Activated naive CD4-positive, alpha-beta T cell treated with anti-CD3 and anti-CD28 coated beads, Interleukin-2, amount 10 ng/mL, durations not matched to agents 7 days and 5 days (primary cell): ENCODE data around the gene AZU1.
A peak's percentile ranks its signal among the peaks of the same experiment; 100 is the strongest.

Source experiments
- CTCF ChIA-PET: fragments of 350-600 bp; sonication (Branson Sonifier 250); formaldehyde crosslinking; loops from one replicate; lab custom pipeline; 2021; ENCODE audit warnings: antibody characterized with exemption; lab: Charles Lee
- DNase-seq: peaks from one replicate; pipeline ENCODE4 v3.0.0-alpha.2; 2020
- H3K27ac Mint-ChIP-seq: one replicate; pipeline ENCODE4 v1.8.0; 2021; ENCODE audit warnings: mild to moderate bottlenecking, moderate library complexity, mixed read lengths
- H3K27me3 Mint-ChIP-seq: one replicate; pipeline ENCODE4 v1.8.0; 2021; ENCODE audit warnings: mild to moderate bottlenecking, mixed read lengths
- H3K36me3 Mint-ChIP-seq: one replicate; pipeline ENCODE4 v1.8.0; 2021; ENCODE audit warnings: mixed read lengths
- H3K4me1 Mint-ChIP-seq: one replicate; pipeline ENCODE4 v1.8.0; 2021; ENCODE audit warnings: mixed read lengths
- H3K4me3 Mint-ChIP-seq: one replicate; pipeline ENCODE4 v1.8.0; 2021; ENCODE audit warnings: mild to moderate bottlenecking, moderate library complexity, mixed read lengths
- H3K9me3 Mint-ChIP-seq: one replicate; pipeline ENCODE4 v1.8.0; 2021; ENCODE audit warnings: mixed read lengths

Gene AZU1

GRCh38 chr19:858868-859843 lies 31.5 kb downstream of the AZU1 start, which contains the start of gene CFD:
Gene CFD, plus strand, starts transcription at chr19:859664. Its CDS starts 26 bp downstream, at chr19:859690.
- DNase-seq, result no peak
- Mint-ChIP-seq H3K9me3 (no peaks in the 10 kb centered on the region), H3K27me3 (peaks cover 54% of the 10 kb centered on the region), H3K36me3 (no peaks in the 10 kb centered on the region), H3K4me1 (peaks cover 30% of the 10 kb centered on the region), H3K4me3 (peak within 1 kb of the TSS; percentile 47), H3K27ac (no peak within 1 kb of the TSS)
- CTCF ChIA-PET, result interaction anchor here (0.7 to 1.3 kb wide), 3 partner anchors 86 to 125 kb away, joined by 3 read pairs; partner anchors contain the start of gene WDR18

GRCh38 chr19:861141-861755 lies 33.6 kb downstream of the AZU1 start:
- H3K4me3 Mint-ChIP-seq, result no peak overlapping the region

GRCh38 chr19:861756-862580 lies 34.3 kb downstream of the AZU1 start:
- peaks cover 32% of the 10 kb centered on the region for H3K4me1 Mint-ChIP-seq
- H3K27ac Mint-ChIP-seq, result no peak overlapping the region
- CTCF ChIA-PET, result interaction anchor here (2.1 to 2.5 kb wide), 3 partner anchors 17 to 122 kb away, joined by 8 to 24 read pairs (median 14); partner anchors contain the start of genes KISS1R and WDR18
- DNase-seq, result peak; percentile 81
- peaks cover 46% of the 10 kb centered on the region for H3K27me3 Mint-ChIP-seq
- H3K4me3 Mint-ChIP-seq, result peak overlapping the region; percentile 57
- H3K36me3 Mint-ChIP-seq, result peaks cover 2% of the 10 kb centered on the region
- H3K9me3 Mint-ChIP-seq, result no peaks in the 10 kb centered on the region

More at GRCh38 chr19:861141-861755, 33.6 kb downstream of the AZU1 start:
- CTCF ChIA-PET, result no interaction called here
- peaks cover 46% of the 10 kb centered on the region for H3K27me3 Mint-ChIP-seq
- no peaks in the 10 kb centered on the region for H3K9me3 Mint-ChIP-seq
- H3K36me3 Mint-ChIP-seq, result peaks cover 2% of the 10 kb centered on the region
- H3K27ac Mint-ChIP-seq, result no peak overlapping the region
- H3K4me1 Mint-ChIP-seq, result peaks cover 33% of the 10 kb centered on the region
- DNase-seq, result no peak

- Mint-ChIP-seq H3K4me1 (peaks cover 29% of the 10 kb centered on the region), H3K9me3 (no peaks in the 10 kb centered on the region), H3K36me3 (peaks cover 6% of the 10 kb centered on the region), H3K27ac (peak overlapping the region; percentile 92), H3K4me3 (peak overlapping the region; percentile 67), H3K27me3 (peaks cover 43% of the 10 kb centered on the region)
- CTCF ChIA-PET, result interaction anchor here (0.9 to 2.5 kb wide), 8 partner anchors 16 to 134 kb away, joined by 4 to 24 read pairs (median 8); partner anchors contain the start of genes KISS1R and WDR18
- DNase-seq, result peak; percentile 88
Measured at GRCh38 chr19:862581-863314, 35.1 kb downstream of the AZU1 start.

- CTCF ChIA-PET, result interaction anchor here (0.6 to 2.5 kb wide), 23 partner anchors 16 to 351 kb away, joined by 3 to 24 read pairs (median 4); partner anchors contain the start of genes KISS1R, MED16, RNU6-9 and WDR18
- H3K36me3 Mint-ChIP-seq, result peaks cover 6% of the 10 kb centered on the region
Measured at GRCh38 chr19:863315-863620, 35.6 kb downstream of the AZU1 start.

GRCh38 chr19:866769-867300 lies 39.2 kb downstream of the AZU1 start:
- peaks cover 7% of the 10 kb centered on the region for H3K27me3 Mint-ChIP-seq
- no peak overlapping the region for H3K4me3 Mint-ChIP-seq
- peaks cover 24% of the 10 kb centered on the region for H3K4me1 Mint-ChIP-seq
- H3K36me3 Mint-ChIP-seq, result peaks cover 23% of the 10 kb centered on the region
- no peak overlapping the region for H3K27ac Mint-ChIP-seq
- no peak for DNase-seq
- H3K9me3 Mint-ChIP-seq, result no peaks in the 10 kb centered on the region
- CTCF ChIA-PET, result no interaction called here

More at GRCh38 chr19:863315-863620, 35.6 kb downstream of the AZU1 start:
- no peaks in the 10 kb centered on the region for H3K9me3 Mint-ChIP-seq
- H3K27ac Mint-ChIP-seq, result peak overlapping the region; percentile 92
- H3K27me3 Mint-ChIP-seq, result peaks cover 38% of the 10 kb centered on the region
- peaks cover 28% of the 10 kb centered on the region for H3K4me1 Mint-ChIP-seq
- peak overlapping the region; percentile 67 for H3K4me3 Mint-ChIP-seq
- DNase-seq, result no peak

- CTCF ChIA-PET, result no interaction called here
- H3K4me1 Mint-ChIP-seq, result peaks cover 29% of the 10 kb centered on the region
- no peak for DNase-seq
- H3K27me3 Mint-ChIP-seq, result peaks cover 5% of the 10 kb centered on the region
- no peak overlapping the region for H3K4me3 Mint-ChIP-seq
- no peaks in the 10 kb centered on the region for H3K9me3 Mint-ChIP-seq
- H3K27ac Mint-ChIP-seq, result peak overlapping the region; percentile 20
- peaks cover 23% of the 10 kb centered on the region for H3K36me3 Mint-ChIP-seq
Measured at GRCh38 chr19:867301-867793, 39.7 kb downstream of the AZU1 start.

- no peaks in the 10 kb centered on the region for H3K9me3 Mint-ChIP-seq
- H3K4me3 Mint-ChIP-seq, result no peak overlapping the region
- H3K27ac Mint-ChIP-seq, result no peak overlapping the region
- peaks cover 28% of the 10 kb centered on the region for H3K4me1 Mint-ChIP-seq
- CTCF ChIA-PET, result no interaction called here
- no peak for DNase-seq
- H3K27me3 Mint-ChIP-seq, result no peaks in the 10 kb centered on the region
- peaks cover 26% of the 10 kb centered on the region for H3K36me3 Mint-ChIP-seq
Measured at GRCh38 chr19:867855-868457, 40.3 kb downstream of the AZU1 start.

GRCh38 chr19:868458-869244 lies 41.0 kb downstream of the AZU1 start:
- no peak for DNase-seq
- Mint-ChIP-seq H3K36me3 (peaks cover 28% of the 10 kb centered on the region), H3K27ac (no peak overlapping the region), H3K4me3 (no peak overlapping the region), H3K9me3 (no peaks in the 10 kb centered on the region), H3K4me1 (peaks cover 27% of the 10 kb centered on the region), H3K27me3 (no peaks in the 10 kb centered on the region)
- CTCF ChIA-PET, result no interaction called here

- Mint-ChIP-seq H3K36me3 (peaks cover 28% of the 10 kb centered on the region), H3K27me3 (no peaks in the 10 kb centered on the region), H3K4me3 (no peak overlapping the region), H3K27ac (peak overlapping the region; percentile 55), H3K4me1 (peaks cover 25% of the 10 kb centered on the region), H3K9me3 (no peaks in the 10 kb centered on the region)
- no peak for DNase-seq
- CTCF ChIA-PET, result no interaction called here
Measured at GRCh38 chr19:869245-870177, 41.9 kb downstream of the AZU1 start.

- Mint-ChIP-seq H3K4me1 (peaks cover 23% of the 10 kb centered on the region), H3K36me3 (peaks cover 26% of the 10 kb centered on the region), H3K4me3 (no peak overlapping the region), H3K9me3 (no peaks in the 10 kb centered on the region), H3K27ac (peak overlapping the region; percentile 37), H3K27me3 (no peaks in the 10 kb centered on the region)
- no peak for DNase-seq
- CTCF ChIA-PET, result no interaction called here
Measured at GRCh38 chr19:870314-870713, 42.7 kb downstream of the AZU1 start.
